Lung (tissue), 12 donors: ENCODE results near the gene TAAR1. TPM values are rescaled to one million over a fixed set of nuclear protein-coding genes. Genes with fewer than 3 reads are reported as not detected.

ENCODE experiments used
- ATAC-seq: fragments of 200-7000 bp; cut with Tn5 transposase; one replicate; pipeline ENCODE4 v1.9.1; 2020; ENCODE audit warnings: moderate number of reproducible peaks; ENCODE audit not compliant: insufficient read depth, low FRiP score
- DNase-seq, 3 donors: peaks; one replicate each; pipeline ENCODE4 v3.0.0-alpha.2; 2013 to 2017
- H3K27ac ChIP-seq, 2 donors: one replicate each; pipeline ENCODE4 v1.5.1; 2013; ENCODE audit warnings: mild to moderate bottlenecking in 2 of 2, moderate library complexity in 2 of 2, control low read depth in 1 of 2, inconsistent platforms in 1 of 2, low read depth in 1 of 2, low read length in 1 of 2
- H3K27me3 ChIP-seq, 3 donors: one replicate each; pipeline ENCODE4 v1.5.1; 2013; ENCODE audit warnings: low read length in 2 of 3; ENCODE audit not compliant: control insufficient read depth in 3 of 3, insufficient read depth in 3 of 3
- H3K36me3 ChIP-seq, 4 donors: one replicate each; pipeline ENCODE4 v1.5.1; 2013; ENCODE audit warnings: low read length in 4 of 4, mild to moderate bottlenecking in 1 of 4, moderate library complexity in 1 of 4; ENCODE audit not compliant: control insufficient read depth in 4 of 4, insufficient read depth in 4 of 4
- H3K4me1 ChIP-seq, 5 donors: one replicate each; pipeline ENCODE4 v1.5.1; 2013; ENCODE audit warnings: low read length in 5 of 5, mild to moderate bottlenecking in 2 of 5, moderate library complexity in 1 of 5; ENCODE audit not compliant: control insufficient read depth in 5 of 5, insufficient read depth in 5 of 5
- H3K4me3 ChIP-seq: one replicate; pipeline ENCODE4 v1.5.1; 2013; ENCODE audit warnings: mild to moderate bottlenecking, control low read depth, moderate library complexity
- H3K9ac ChIP-seq, 2 donors: one replicate each; pipeline ENCODE4 v1.5.1; 2013; ENCODE audit warnings: low read length in 2 of 2, control low read depth in 1 of 2; ENCODE audit not compliant: insufficient read depth in 1 of 2
- H3K9me3 ChIP-seq, 4 donors: one replicate each; pipeline ENCODE4 v1.5.1; 2013; ENCODE audit warnings: low read length in 3 of 4, mild to moderate bottlenecking in 1 of 4, moderate library complexity in 1 of 4; ENCODE audit not compliant: control insufficient read depth in 4 of 4, insufficient read depth in 3 of 4
- WGBS, 2 donors: extraction: QIAGEN DNeasy Blood & Tissue Kit; methylation state at CpG; one replicate each; pipeline ENCODE4 v1.1.7; 2013; 5-methylcytosine and 5-hydroxymethylcytosine counted together
- polyA plus RNA-seq, 2 donors: library from polyadenylated mRNA; stranded (reverse); fragments of 200-250 nt; gene quantifications; one replicate each; pipeline ENCODE4 v1.2.1, GENCODE V29; 2013
- total RNA-seq, 2 donors: library from RNA; depleted of rRNA in 1 of 2; stranded (reverse); fragments of >200 nt in 1 of 2; gene quantifications; one replicate each; pipeline ENCODE4 v1.2.1, GENCODE V29; 2014 to 2021
- TF ChIP-seq, protein P1 (sequence below): IDR thresholded peaks from 2 replicates; pipeline ENCODE4 v1.5.1; 2012; ENCODE audit warnings: mild to moderate bottlenecking; ENCODE audit errors: control extremely low read depth, extremely low read depth
- donor health status: control.
- donor health status: control.
- donor health status: Bipolar disorder and iron deficiency.
- donor health status: healthy.
- donor health status: DM: yes; HTN: yes; CAD: no.

Gene TAAR1
- total and polyA plus RNA-seq, 4 donors = 0.06 TPM; not detected in 3

GRCh38 chr6:132634796-132635195 lies 24.2 kb downstream of the TAAR1 start:
- DNase-seq (no peak), ATAC-seq (no peak)
- Histone ChIP-seq H3K4me1 (no peaks in the 10 kb centered on the region), H3K27me3 (no peaks in the 10 kb centered on the region), H3K36me3 (no peaks in the 10 kb centered on the region), H3K9ac (no peak overlapping the region), H3K9me3 (no peaks in the 10 kb centered on the region), H3K4me3 (no peak overlapping the region), H3K27ac (no peak overlapping the region)
- 80 to 87% methylated on average over 4 of the region's 4 CpGs for WGBS, 2 donors
- TF ChIP-seq, protein P1, sequence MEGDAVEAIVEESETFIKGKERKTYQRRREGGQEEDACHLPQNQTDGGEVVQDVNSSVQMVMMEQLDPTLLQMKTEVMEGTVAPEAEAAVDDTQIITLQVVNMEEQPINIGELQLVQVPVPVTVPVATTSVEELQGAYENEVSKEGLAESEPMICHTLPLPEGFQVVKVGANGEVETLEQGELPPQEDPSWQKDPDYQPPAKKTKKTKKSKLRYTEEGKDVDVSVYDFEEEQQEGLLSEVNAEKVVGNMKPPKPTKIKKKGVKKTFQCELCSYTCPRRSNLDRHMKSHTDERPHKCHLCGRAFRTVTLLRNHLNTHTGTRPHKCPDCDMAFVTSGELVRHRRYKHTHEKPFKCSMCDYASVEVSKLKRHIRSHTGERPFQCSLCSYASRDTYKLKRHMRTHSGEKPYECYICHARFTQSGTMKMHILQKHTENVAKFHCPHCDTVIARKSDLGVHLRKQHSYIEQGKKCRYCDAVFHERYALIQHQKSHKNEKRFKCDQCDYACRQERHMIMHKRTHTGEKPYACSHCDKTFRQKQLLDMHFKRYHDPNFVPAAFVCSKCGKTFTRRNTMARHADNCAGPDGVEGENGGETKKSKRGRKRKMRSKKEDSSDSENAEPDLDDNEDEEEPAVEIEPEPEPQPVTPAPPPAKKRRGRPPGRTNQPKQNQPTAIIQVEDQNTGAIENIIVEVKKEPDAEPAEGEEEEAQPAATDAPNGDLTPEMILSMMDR = no peak

DNA sequence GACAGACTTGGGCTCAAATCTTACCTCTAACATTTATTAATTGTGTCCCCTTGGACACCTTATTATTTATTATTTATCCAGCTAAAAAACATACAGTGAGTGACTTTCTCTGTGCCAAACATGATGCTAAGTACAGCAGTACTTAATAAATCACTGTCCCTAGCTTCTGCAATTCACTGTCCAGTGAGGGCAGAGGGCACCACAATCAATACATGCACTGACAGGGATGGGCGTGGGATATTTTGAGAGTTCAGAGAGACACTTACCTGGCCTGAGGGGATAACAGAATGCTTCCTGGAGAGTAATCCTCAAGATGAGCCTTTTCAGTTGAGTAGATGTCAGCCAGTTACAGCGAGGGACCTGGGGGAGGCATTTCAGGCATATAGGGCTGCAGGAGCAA lies 25.6 kb downstream of the TAAR1 start:
- ATAC-seq = no peak
- no peak overlapping the region for H3K9ac ChIP-seq
- no peak for DNase-seq
- H3K4me1 ChIP-seq = no peaks in the 10 kb centered on the region
- H3K27me3 ChIP-seq = no peaks in the 10 kb centered on the region
- H3K36me3 ChIP-seq = no peaks in the 10 kb centered on the region
- H3K4me3 ChIP-seq = no peak overlapping the region
- TF ChIP-seq, protein P1 = no peak
- WGBS, 2 donors = 86 to 88% methylated on average over 2 of the region's 2 CpGs
- H3K9me3 ChIP-seq = no peaks in the 10 kb centered on the region
- H3K27ac ChIP-seq = no peak overlapping the region

GRCh38 chr6:132624175-132624574 lies 34.8 kb downstream of the TAAR1 start, which contains the start of gene TAAR2:
TSS of gene TAAR2 (minus strand) at chr6:132624275. CDS start at chr6:132624275, 0 bp downstream.
- Histone ChIP-seq H3K27ac (no peak within 1 kb of the TSS), H3K4me3 (no peak within 1 kb of the TSS), H3K9me3 (peaks cover 0 to 2% (median 0%) of the 10 kb centered on the region in 4 donors), H3K27me3 (no peaks in the 10 kb centered on the region), H3K9ac (no peak within 1 kb of the TSS), H3K4me1 (no peaks in the 10 kb centered on the region), H3K36me3 (no peaks in the 10 kb centered on the region)
- WGBS, 2 donors = 96% methylated on average over 6 of the region's 6 CpGs
- TF ChIP-seq, protein P1 = no peak
- no peak for DNase-seq
- ATAC-seq = no peak
